PC-3 (cell line): ENCODE data around the gene ATG16L1. TPM values are rescaled to one million over a fixed set of nuclear protein-coding genes. Genes with fewer than 3 reads are reported as not detected.

ENCODE experiments used
- ATAC-seq: fragments of 200-7000 bp; cut with Tn5 transposase; 2 replicates; pipeline ENCODE4 v1.9.1; 2020; ENCODE audit warnings: mild to moderate bottlenecking, moderate library complexity
- BruUV-seq: library from RNA; stranded (reverse); fragments of 400-500 nt; replicated peaks from 2 replicates; lab custom pipeline; 2021; lab: Mats Ljungman, UMichigan
- CTCF ChIA-PET: fragments of 300-600 bp; sonication (Branson Sonifier 250); formaldehyde crosslinking; loops from one replicate; lab custom pipeline; 2022; ENCODE audit warnings: antibody characterized with exemption; lab: Charles Lee
- POLR2A ChIA-PET: fragments of 300-600 bp; sonication (Branson Sonifier 250); formaldehyde crosslinking; loops from one replicate; lab custom pipeline; 2022; ENCODE audit warnings: antibody characterized with exemption; ENCODE audit not compliant: unreplicated experiment; lab: Charles Lee
- DNase-seq: peaks from one replicate; pipeline ENCODE4 v3.0.0-alpha.2; 2015
- H2AFZ ChIP-seq: fragments of 300-600 bp; sonication (generic); 2 replicates; pipeline ENCODE4 v1.6.0; 2016; ENCODE audit warnings: antibody characterized with exemption, low read length
- H3F3A ChIP-seq: fragments of 300-600 bp; sonication (generic); one replicate; pipeline ENCODE4 v1.6.0; 2017; ENCODE audit warnings: antibody characterized with exemption, low read length, control low read depth, mild to moderate bottlenecking; ENCODE audit not compliant: unreplicated experiment
- H3K27ac ChIP-seq: fragments of 300-600 bp; sonication (generic); 2 replicates; pipeline ENCODE4 v1.5.1; 2016; ENCODE audit warnings: mild to moderate bottlenecking, low read length
- H3K27me3 ChIP-seq: fragments of 300-600 bp; sonication (generic); 2 replicates; pipeline ENCODE4 v1.6.1; 2016; ENCODE audit warnings: low read length, mixed read lengths
- H3K36me3 ChIP-seq: fragments of 300-600 bp; sonication (generic); 2 replicates; pipeline ENCODE4 v1.6.1; 2016; ENCODE audit warnings: low read depth, mixed run types, low read length, mixed read lengths
- H3K4me1 ChIP-seq: fragments of 300-600 bp; sonication (generic); 2 replicates; pipeline ENCODE4 v1.5.1; 2016; ENCODE audit warnings: low read length; ENCODE audit not compliant: insufficient read depth
- H3K4me2 ChIP-seq: fragments of 300-600 bp; sonication (generic); 2 replicates; pipeline ENCODE4 v1.6.0; 2016; ENCODE audit warnings: low read length
- H3K4me3 ChIP-seq: fragments of 300-600 bp; sonication (generic); 2 replicates; pipeline ENCODE4 v1.5.1; 2016; ENCODE audit warnings: mild to moderate bottlenecking, low read length, mixed read lengths
- H3K79me2 ChIP-seq: fragments of 300-600 bp; sonication (generic); 2 replicates; pipeline ENCODE4 v1.6.1; 2017; ENCODE audit warnings: low read length, mixed read lengths
- H3K9ac ChIP-seq: fragments of 300-600 bp; sonication (generic); 2 replicates; pipeline ENCODE4 v1.6.0; 2016; ENCODE audit warnings: mild to moderate bottlenecking, low read length
- H3K9me2 ChIP-seq: fragments of 300-600 bp; sonication (generic); replicated peaks from 2 replicates; pipeline ENCODE4 v1.6.1; 2016; ENCODE audit warnings: mixed run types, low read length, mixed read lengths
- H3K9me3 ChIP-seq: fragments of 300-600 bp; sonication (generic); 2 replicates; pipeline ENCODE4 v1.6.1; 2016; ENCODE audit warnings: low read length, mixed read lengths
- H4K20me1 ChIP-seq: fragments of 300-600 bp; sonication (generic); 2 replicates; pipeline ENCODE4 v1.6.1; 2016; ENCODE audit warnings: low read length, mixed read lengths
- EZH2 ChIP-seq: fragments of 300-600 bp; sonication (generic); IDR thresholded peaks from one replicate; pipeline ENCODE4 v1.6.1; 2017; ENCODE audit warnings: antibody characterized with exemption, mild to moderate bottlenecking, low read length; ENCODE audit not compliant: unreplicated experiment
- EZH2phosphoT487 ChIP-seq: fragments of 300-600 bp; sonication (generic); IDR thresholded peaks from 2 replicates; pipeline ENCODE4 v1.6.1; 2018; ENCODE audit warnings: mild to moderate bottlenecking, antibody characterized with exemption, low read length, borderline replicate concordance
- intact Hi-C: fragments of 100-400 bp; cut with micrococcal nuclease; formaldehyde crosslinking; loops from 2 replicates; pipeline ENCODE4 v1.9.0; 2023
- total RNA-seq: library from RNA; depleted of rRNA; stranded (reverse); fragments of >200 nt; gene quantifications from 2 replicates; pipeline ENCODE4 v1.2.3, GENCODE V29; 2014
- TF ChIP-seq, protein P1 (sequence below): fragments of 300-600 bp; sonication (generic); conservative IDR thresholded peaks from 2 replicates; pipeline ENCODE4 v1.5.1; 2017; ENCODE audit warnings: antibody characterized with exemption, low read depth, mild to moderate bottlenecking, low read length

ATG16L1 gene
- total RNA-seq, 1 experiment from 2014 or later: 173 TPM

DNA sequence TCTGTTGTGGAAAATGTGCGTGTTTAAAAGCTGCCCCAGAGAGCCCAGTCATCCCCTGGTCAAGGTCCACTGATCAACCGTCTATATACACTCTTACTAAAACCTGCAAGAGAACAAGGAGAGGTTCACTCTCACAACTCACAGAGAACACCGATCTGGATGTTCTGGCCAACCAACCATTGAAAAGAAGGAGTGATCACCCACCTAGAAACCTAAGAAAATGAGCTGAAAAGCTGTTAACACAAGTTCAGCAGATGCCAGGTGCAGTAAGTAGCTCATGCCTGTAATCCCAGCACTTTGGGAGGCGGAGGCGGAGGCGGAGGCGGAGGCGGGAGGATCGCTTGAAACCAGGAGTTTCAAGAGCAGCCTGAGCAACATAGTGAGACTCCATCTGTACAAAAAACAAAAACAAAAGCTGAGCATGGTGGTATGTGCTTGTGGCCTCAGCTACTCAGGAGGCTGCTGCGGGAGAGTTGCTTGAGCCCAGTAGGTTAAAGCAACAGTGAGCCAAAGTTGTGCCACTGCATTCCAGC lies 14.5 kb downstream of the ATG16L1 start:
- H3K9me2 ChIP-seq: no peaks in the 10 kb centered on the region
- no peaks in the 10 kb centered on the region for H3K4me1 ChIP-seq
- ATAC-seq: no peak
- no peaks in the 10 kb centered on the region for H3F3A ChIP-seq
- H2AFZ ChIP-seq: no peak overlapping the region
- CTCF ChIA-PET: no interaction called here
- POLR2A ChIA-PET: no interaction called here
- H3K9me3 ChIP-seq: no peaks in the 10 kb centered on the region
- no peak overlapping the region for H3K4me3 ChIP-seq
- TF ChIP-seq, protein P1, sequence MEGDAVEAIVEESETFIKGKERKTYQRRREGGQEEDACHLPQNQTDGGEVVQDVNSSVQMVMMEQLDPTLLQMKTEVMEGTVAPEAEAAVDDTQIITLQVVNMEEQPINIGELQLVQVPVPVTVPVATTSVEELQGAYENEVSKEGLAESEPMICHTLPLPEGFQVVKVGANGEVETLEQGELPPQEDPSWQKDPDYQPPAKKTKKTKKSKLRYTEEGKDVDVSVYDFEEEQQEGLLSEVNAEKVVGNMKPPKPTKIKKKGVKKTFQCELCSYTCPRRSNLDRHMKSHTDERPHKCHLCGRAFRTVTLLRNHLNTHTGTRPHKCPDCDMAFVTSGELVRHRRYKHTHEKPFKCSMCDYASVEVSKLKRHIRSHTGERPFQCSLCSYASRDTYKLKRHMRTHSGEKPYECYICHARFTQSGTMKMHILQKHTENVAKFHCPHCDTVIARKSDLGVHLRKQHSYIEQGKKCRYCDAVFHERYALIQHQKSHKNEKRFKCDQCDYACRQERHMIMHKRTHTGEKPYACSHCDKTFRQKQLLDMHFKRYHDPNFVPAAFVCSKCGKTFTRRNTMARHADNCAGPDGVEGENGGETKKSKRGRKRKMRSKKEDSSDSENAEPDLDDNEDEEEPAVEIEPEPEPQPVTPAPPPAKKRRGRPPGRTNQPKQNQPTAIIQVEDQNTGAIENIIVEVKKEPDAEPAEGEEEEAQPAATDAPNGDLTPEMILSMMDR: no peak
- TF ChIP-seq EZH2phosphoT487: no peak
- no peak for TF ChIP-seq EZH2
- H3K27ac ChIP-seq: no peak overlapping the region
- intact Hi-C loops: no loop called here
- no peak for DNase-seq
- no peaks in the 10 kb centered on the region for H3K27me3 ChIP-seq
- H3K9ac ChIP-seq: no peak overlapping the region
- H3K36me3 ChIP-seq: peaks cover 93% of the 10 kb centered on the region
- no peak overlapping the region for H3K4me2 ChIP-seq
- H3K79me2 ChIP-seq: peaks cover 89% of the 10 kb centered on the region
- peaks cover 78% of the 10 kb centered on the region for H4K20me1 ChIP-seq
- no TSS peak for BruUV-seq

DNA sequence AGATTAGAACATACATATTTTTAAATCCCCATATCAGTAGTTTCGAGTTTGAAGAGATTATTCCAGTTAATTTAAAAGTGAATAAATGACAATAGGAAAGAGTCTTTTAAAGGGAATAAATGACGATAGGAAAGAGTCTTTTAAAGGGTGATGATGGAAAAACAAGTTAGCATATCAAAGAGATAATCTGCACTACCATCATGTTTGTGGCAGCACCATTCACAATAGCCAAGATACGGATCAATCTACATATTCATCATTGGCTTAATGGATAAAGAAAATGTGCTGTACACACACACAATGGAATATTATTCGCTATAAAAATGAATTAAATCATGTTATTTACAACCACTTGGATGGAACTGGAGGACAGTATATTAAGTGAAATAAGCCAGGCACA lies 15.0 kb downstream of the ATG16L1 start:
- POLR2A ChIA-PET: no interaction called here
- H3K36me3 ChIP-seq: peaks cover 92% of the 10 kb centered on the region

More for the DNA sequence above, 15.0 kb downstream of the ATG16L1 start:
- H3K27me3 ChIP-seq: no peaks in the 10 kb centered on the region
- H3K4me3 ChIP-seq: no peak overlapping the region
- H3K4me2 ChIP-seq: no peak overlapping the region
- no peak overlapping the region for H3K9ac ChIP-seq
- no TSS peak for BruUV-seq
- no peaks in the 10 kb centered on the region for H3K4me1 ChIP-seq
- H4K20me1 ChIP-seq: peaks cover 76% of the 10 kb centered on the region
- H3K27ac ChIP-seq: no peak overlapping the region
- no peaks in the 10 kb centered on the region for H3K9me2 ChIP-seq
- no peak for DNase-seq
- no peak for TF ChIP-seq EZH2
- no peak for TF ChIP-seq EZH2phosphoT487
- TF ChIP-seq, protein P1: no peak
- CTCF ChIA-PET: no interaction called here
- no peak overlapping the region for H2AFZ ChIP-seq
- intact Hi-C loops: no loop called here
- H3K9me3 ChIP-seq: no peaks in the 10 kb centered on the region
- peaks cover 85% of the 10 kb centered on the region for H3K79me2 ChIP-seq
- H3F3A ChIP-seq: no peaks in the 10 kb centered on the region
- ATAC-seq: no peak
